Astrocyte (in vitro differentiated cells and primary cell): ENCODE measurements around the gene ARV1. TPM values are rescaled to one million over a fixed set of nuclear protein-coding genes. Genes with fewer than 3 reads are reported as not detected.

ENCODE experiments used
- DNase-seq: peaks from one replicate; pipeline ENCODE4 v3.0.0-alpha.2; 2010; ENCODE audit warnings: low read depth
- FAIRE-seq: peaks from 2 replicates; lab custom pipeline; 2011; peaks lifted over from hg19 to GRCh38; lab: Jason Lieb, UNC
- H2AFZ ChIP-seq: 2 replicates; pipeline ENCODE4 v1.6.0; 2012; ENCODE audit warnings: low read depth, low read length, inconsistent platforms
- H3K27ac ChIP-seq: 2 replicates; pipeline ENCODE4 v1.5.1; 2011; ENCODE audit warnings: low read depth, low read length, inconsistent platforms
- H3K27me3 ChIP-seq: 2 replicates; pipeline ENCODE4 v1.6.0; 2011; ENCODE audit warnings: low read length, inconsistent platforms; ENCODE audit not compliant: insufficient read depth
- H3K36me3 ChIP-seq: 2 replicates; pipeline ENCODE4 v1.5.1; 2011; ENCODE audit warnings: low read length, inconsistent platforms; ENCODE audit not compliant: insufficient read depth
- H3K4me1 ChIP-seq: 2 replicates; pipeline ENCODE4 v1.5.1; 2011; ENCODE audit warnings: low read length, inconsistent platforms; ENCODE audit not compliant: insufficient read depth
- H3K4me2 ChIP-seq: 2 replicates; pipeline ENCODE4 v1.6.0; 2012; ENCODE audit warnings: low read length, inconsistent platforms
- H3K4me3 ChIP-seq: 2 replicates; pipeline ENCODE4 v1.5.1; 2011; ENCODE audit warnings: low read depth, mild to moderate bottlenecking, low read length, inconsistent platforms; ENCODE audit not compliant: insufficient read depth
- H3K79me2 ChIP-seq: 2 replicates; pipeline ENCODE4 v1.6.0; 2012; ENCODE audit warnings: mild to moderate bottlenecking, low read length, inconsistent platforms; ENCODE audit not compliant: insufficient read depth
- H3K9ac ChIP-seq: 2 replicates; pipeline ENCODE4 v1.6.0; 2012; ENCODE audit warnings: mild to moderate bottlenecking, low read length, inconsistent platforms
- H3K9me3 ChIP-seq: 2 replicates; pipeline ENCODE4 v1.5.1; 2012; ENCODE audit warnings: low read depth, mild to moderate bottlenecking, low read length, inconsistent platforms; ENCODE audit not compliant: insufficient read depth
- H4K20me1 ChIP-seq: 2 replicates; pipeline ENCODE4 v1.6.0; 2012; ENCODE audit warnings: low read length, inconsistent platforms; ENCODE audit not compliant: insufficient read depth
- H3K27ac Mint-ChIP-seq: one replicate; pipeline ENCODE4 v1.8.0; 2021; ENCODE audit warnings: mild to moderate bottlenecking, mixed read lengths; ENCODE audit not compliant: unreplicated experiment
- H3K27me3 Mint-ChIP-seq: one replicate; pipeline ENCODE4 v1.8.0; 2021; ENCODE audit warnings: low read depth, mixed read lengths; ENCODE audit not compliant: unreplicated experiment
- H3K36me3 Mint-ChIP-seq: one replicate; pipeline ENCODE4 v1.8.0; 2021; ENCODE audit warnings: low read depth, mixed read lengths; ENCODE audit not compliant: unreplicated experiment
- H3K4me1 Mint-ChIP-seq: one replicate; pipeline ENCODE4 v1.8.0; 2021; ENCODE audit warnings: low read depth, mixed read lengths; ENCODE audit not compliant: unreplicated experiment
- H3K4me3 Mint-ChIP-seq: one replicate; pipeline ENCODE4 v1.8.0; 2021; ENCODE audit warnings: mild to moderate bottlenecking, moderate library complexity, mixed read lengths; ENCODE audit not compliant: unreplicated experiment
- H3K9me3 Mint-ChIP-seq: one replicate; pipeline ENCODE4 v1.8.0; 2021; ENCODE audit warnings: mild to moderate bottlenecking, mixed read lengths; ENCODE audit not compliant: unreplicated experiment
- CTCF ChIP-seq: IDR thresholded peaks from 2 replicates; pipeline ENCODE4 v1.5.1; 2011; ENCODE audit warnings: low read depth, mild to moderate bottlenecking, inconsistent platforms, low read length, moderate library complexity; ENCODE audit not compliant: insufficient read depth
- EZH2 ChIP-seq: IDR thresholded peaks from 2 replicates; pipeline ENCODE4 v1.6.1; 2012; ENCODE audit warnings: mild to moderate bottlenecking, low read length, inconsistent platforms; ENCODE audit not compliant: insufficient read depth
- total RNA-seq: library from RNA; stranded (reverse); gene quantifications from 2 replicates; pipeline ENCODE4 v1.2.1, GENCODE V29; 2021

Gene ARV1
- total RNA-seq, 1 donor from 2014 or later = 14.4 TPM

GRCh38 chr1:230950404-230950803, 28.5 kb upstream of the ARV1 start:
- H3K4me1 Mint-ChIP-seq = no peaks in the 10 kb centered on the region
- no peaks in the 10 kb centered on the region for H3K36me3 Mint-ChIP-seq
- TF ChIP-seq CTCF (no peak), EZH2 (no peak)
- no peaks in the 10 kb centered on the region for H3K9me3 ChIP-seq
- DNase-seq (no peak), FAIRE-seq (no peak)
- H3K79me2 ChIP-seq = no peaks in the 10 kb centered on the region
- H2AFZ ChIP-seq = no peak overlapping the region
- no peaks in the 10 kb centered on the region for H3K36me3 ChIP-seq
- H3K4me1 ChIP-seq = no peaks in the 10 kb centered on the region
- no peak overlapping the region for H3K27ac Mint-ChIP-seq
- no peak overlapping the region for H3K9ac ChIP-seq
- H3K4me2 ChIP-seq = no peak overlapping the region
- H3K4me3 ChIP-seq = no peak overlapping the region
- no peaks in the 10 kb centered on the region for H4K20me1 ChIP-seq
- no peaks in the 10 kb centered on the region for H3K9me3 Mint-ChIP-seq
- no peaks in the 10 kb centered on the region for H3K27me3 ChIP-seq
- H3K27me3 Mint-ChIP-seq = no peaks in the 10 kb centered on the region
- no peak overlapping the region for H3K4me3 Mint-ChIP-seq
- H3K27ac ChIP-seq = no peak overlapping the region

- Mint-ChIP-seq H3K4me1 (peaks cover 6% of the 10 kb centered on the region), H3K36me3 (peaks cover 5% of the 10 kb centered on the region), H3K4me3 (no peak overlapping the region), H3K27ac (no peak overlapping the region), H3K9me3 (no peaks in the 10 kb centered on the region), H3K27me3 (no peaks in the 10 kb centered on the region)
- no peaks in the 10 kb centered on the region for H3K79me2 ChIP-seq
- no peak overlapping the region for H2AFZ ChIP-seq
- H4K20me1 ChIP-seq = no peaks in the 10 kb centered on the region
- H3K4me2 ChIP-seq = no peak overlapping the region
- DNase-seq (no peak), FAIRE-seq (no peak)
- no peaks in the 10 kb centered on the region for H3K4me1 ChIP-seq
- no peak overlapping the region for H3K9ac ChIP-seq
- TF ChIP-seq EZH2 = no peak
- TF ChIP-seq CTCF = no peak
- H3K9me3 ChIP-seq = no peaks in the 10 kb centered on the region
- no peak overlapping the region for H3K4me3 ChIP-seq
- H3K36me3 ChIP-seq = no peaks in the 10 kb centered on the region
- no peak overlapping the region for H3K27ac ChIP-seq
- H3K27me3 ChIP-seq = no peaks in the 10 kb centered on the region
Observed at GRCh38 chr1:230957580-230957989, 21.3 kb upstream of the ARV1 start.

- H3K27me3 Mint-ChIP-seq = no peaks in the 10 kb centered on the region
- TF ChIP-seq EZH2 (no peak), CTCF (no peak)
- FAIRE-seq (no peak), DNase-seq (no peak)
- Histone ChIP-seq H2AFZ (no peak overlapping the region), H3K79me2 (no peaks in the 10 kb centered on the region), H3K9me3 (no peaks in the 10 kb centered on the region), H3K9ac (no peak overlapping the region), H4K20me1 (no peaks in the 10 kb centered on the region), H3K4me2 (no peak overlapping the region), H3K4me1 (no peaks in the 10 kb centered on the region), H3K27ac (no peak overlapping the region), H3K4me3 (no peak overlapping the region), H3K36me3 (no peaks in the 10 kb centered on the region), H3K27me3 (no peaks in the 10 kb centered on the region)
- no peak overlapping the region for H3K27ac Mint-ChIP-seq
- no peak overlapping the region for H3K4me3 Mint-ChIP-seq
- no peaks in the 10 kb centered on the region for H3K9me3 Mint-ChIP-seq
- H3K4me1 Mint-ChIP-seq = peaks cover 6% of the 10 kb centered on the region
- peaks cover 5% of the 10 kb centered on the region for H3K36me3 Mint-ChIP-seq
Observed at GRCh38 chr1:230958370-230958769, 20.5 kb upstream of the ARV1 start.
